ENCODE data around the gene C3orf33.

C3orf33 gene

GRCh38 chr3:155747286-155747945 is 58.7 kb downstream of the C3orf33 start:
- no peaks in the 10 kb centered on the region for H3K27me3 ChIP-seq (ENCODE audit: control insufficient read depth, insufficient read depth, low read length)
- no peaks in the 10 kb centered on the region for H3K36me3 ChIP-seq (ENCODE audit: control insufficient read depth, low read depth, low read length)
- peak overlapping the region; percentile 44 for H3K9ac ChIP-seq (ENCODE audit: low read length)
- H3K4me3 ChIP-seq (ENCODE audit: low read length): peak overlapping the region; percentile 90
- peak overlapping the region; percentile 63 for H3K27ac ChIP-seq (ENCODE audit: low read length)
- no peaks in the 10 kb centered on the region for H3K9me3 ChIP-seq (ENCODE audit: control insufficient read depth, low read depth, low read length)
- H3K4me1 ChIP-seq (ENCODE audit: control insufficient read depth, low read depth, low read length): peaks cover 45% of the 10 kb centered on the region

GRCh38 chr3:155746703-155747102 is 59.4 kb downstream of the C3orf33 start:
- Histone ChIP-seq H3K9ac (ENCODE audit: low read length) (peak overlapping the region; percentile 44), H3K27ac (ENCODE audit: low read length) (peak overlapping the region; percentile 61), H3K4me3 (ENCODE audit: low read length) (peak overlapping the region; percentile 90), H3K36me3 (ENCODE audit: control insufficient read depth, low read depth, low read length) (no peaks in the 10 kb centered on the region), H3K4me1 (ENCODE audit: control insufficient read depth, low read depth, low read length) (peaks cover 45% of the 10 kb centered on the region), H3K9me3 (ENCODE audit: control insufficient read depth, low read depth, low read length) (no peaks in the 10 kb centered on the region), H3K27me3 (ENCODE audit: control insufficient read depth, insufficient read depth, low read length) (no peaks in the 10 kb centered on the region)

GRCh38 chr3:155745795-155746550 is 60.1 kb downstream of the C3orf33 start:
- peak overlapping the region; percentile 44 for H3K9ac ChIP-seq (ENCODE audit: low read length)
- no peaks in the 10 kb centered on the region for H3K27me3 ChIP-seq (ENCODE audit: control insufficient read depth, insufficient read depth, low read length)
- H3K27ac ChIP-seq (ENCODE audit: low read length): peak overlapping the region; percentile 61
- H3K4me1 ChIP-seq (ENCODE audit: control insufficient read depth, low read depth, low read length): peaks cover 45% of the 10 kb centered on the region
- no peaks in the 10 kb centered on the region for H3K9me3 ChIP-seq (ENCODE audit: control insufficient read depth, low read depth, low read length)
- H3K36me3 ChIP-seq (ENCODE audit: control insufficient read depth, low read depth, low read length): no peaks in the 10 kb centered on the region
- H3K4me3 ChIP-seq (ENCODE audit: low read length): peak overlapping the region; percentile 90

GRCh38 chr3:155744626-155745324 is 61.3 kb downstream of the C3orf33 start, which contains the start of gene PLCH1:
PLCH1 (minus strand) TSS chr3:155745071; CDS start chr3:155704224, 40,847 bp downstream.
- H3K4me1 ChIP-seq (ENCODE audit: control insufficient read depth, low read depth, low read length): peaks cover 41% of the 10 kb centered on the region
- no peaks in the 10 kb centered on the region for H3K36me3 ChIP-seq (ENCODE audit: control insufficient read depth, low read depth, low read length)
- H3K9ac ChIP-seq (ENCODE audit: low read length): peak within 1 kb of the TSS; percentile 74
- no peaks in the 10 kb centered on the region for H3K27me3 ChIP-seq (ENCODE audit: control insufficient read depth, insufficient read depth, low read length)
- peak within 1 kb of the TSS; percentile 46 for H3K27ac ChIP-seq (ENCODE audit: low read length)
- H3K9me3 ChIP-seq (ENCODE audit: control insufficient read depth, low read depth, low read length): no peaks in the 10 kb centered on the region
- peak within 1 kb of the TSS; percentile 90 for H3K4me3 ChIP-seq (ENCODE audit: low read length)

GRCh38 chr3:155744010-155744625 is 62.0 kb downstream of the C3orf33 start:
- Histone ChIP-seq H3K27ac (ENCODE audit: low read length) (peak overlapping the region; percentile 46), H3K9me3 (ENCODE audit: control insufficient read depth, low read depth, low read length) (no peaks in the 10 kb centered on the region), H3K27me3 (ENCODE audit: control insufficient read depth, insufficient read depth, low read length) (no peaks in the 10 kb centered on the region), H3K4me1 (ENCODE audit: control insufficient read depth, low read depth, low read length) (peaks cover 42% of the 10 kb centered on the region), H3K4me3 (ENCODE audit: low read length) (peak overlapping the region; percentile 90), H3K36me3 (ENCODE audit: control insufficient read depth, low read depth, low read length) (no peaks in the 10 kb centered on the region), H3K9ac (ENCODE audit: low read length) (peak overlapping the region; percentile 74)

GRCh38 chr3:155743606-155744005 is 62.5 kb downstream of the C3orf33 start:
- H3K9me3 ChIP-seq (ENCODE audit: control insufficient read depth, low read depth, low read length): no peaks in the 10 kb centered on the region
- H3K4me3 ChIP-seq (ENCODE audit: low read length): peak overlapping the region; percentile 90
- H3K36me3 ChIP-seq (ENCODE audit: control insufficient read depth, low read depth, low read length): no peaks in the 10 kb centered on the region
- peaks cover 37% of the 10 kb centered on the region for H3K4me1 ChIP-seq (ENCODE audit: control insufficient read depth, low read depth, low read length)
- H3K9ac ChIP-seq (ENCODE audit: low read length): peak overlapping the region; percentile 74
- H3K27ac ChIP-seq (ENCODE audit: low read length): no peak overlapping the region
- no peaks in the 10 kb centered on the region for H3K27me3 ChIP-seq (ENCODE audit: control insufficient read depth, insufficient read depth, low read length)

GRCh38 chr3:155742349-155742965 is 63.6 kb downstream of the C3orf33 start:
- no peak overlapping the region for H3K9ac ChIP-seq (ENCODE audit: low read length)
- H3K9me3 ChIP-seq (ENCODE audit: control insufficient read depth, low read depth, low read length): no peaks in the 10 kb centered on the region
- H3K4me1 ChIP-seq (ENCODE audit: control insufficient read depth, low read depth, low read length): peaks cover 25% of the 10 kb centered on the region
- H3K4me3 ChIP-seq (ENCODE audit: low read length): no peak overlapping the region
- no peaks in the 10 kb centered on the region for H3K27me3 ChIP-seq (ENCODE audit: control insufficient read depth, insufficient read depth, low read length)
- no peaks in the 10 kb centered on the region for H3K36me3 ChIP-seq (ENCODE audit: control insufficient read depth, low read depth, low read length)
- no peak overlapping the region for H3K27ac ChIP-seq (ENCODE audit: low read length)

- no peaks in the 10 kb centered on the region for H3K27me3 ChIP-seq (ENCODE audit: control insufficient read depth, insufficient read depth, low read length)
- peaks cover 17% of the 10 kb centered on the region for H3K4me1 ChIP-seq (ENCODE audit: control insufficient read depth, low read depth, low read length)
These were observed 64.5 kb downstream of the C3orf33 start for GRCh38 chr3:155741603-155742002.

GRCh38 chr3:155741101-155741500 is 65.0 kb downstream of the C3orf33 start:
- no peak overlapping the region for H3K9ac ChIP-seq (ENCODE audit: low read length)
- H3K4me1 ChIP-seq (ENCODE audit: control insufficient read depth, low read depth, low read length): peaks cover 12% of the 10 kb centered on the region
- no peak overlapping the region for H3K27ac ChIP-seq (ENCODE audit: low read length)
- H3K27me3 ChIP-seq (ENCODE audit: control insufficient read depth, insufficient read depth, low read length): no peaks in the 10 kb centered on the region
- H3K36me3 ChIP-seq (ENCODE audit: control insufficient read depth, low read depth, low read length): no peaks in the 10 kb centered on the region
- H3K9me3 ChIP-seq (ENCODE audit: control insufficient read depth, low read depth, low read length): no peaks in the 10 kb centered on the region
- H3K4me3 ChIP-seq (ENCODE audit: low read length): no peak overlapping the region

More at GRCh38 chr3:155741603-155742002, 64.5 kb downstream of the C3orf33 start:
- H3K27ac ChIP-seq (ENCODE audit: low read length): no peak overlapping the region
- no peaks in the 10 kb centered on the region for H3K9me3 ChIP-seq (ENCODE audit: control insufficient read depth, low read depth, low read length)
- no peaks in the 10 kb centered on the region for H3K36me3 ChIP-seq (ENCODE audit: control insufficient read depth, low read depth, low read length)
- no peak overlapping the region for H3K4me3 ChIP-seq (ENCODE audit: low read length)
- H3K9ac ChIP-seq (ENCODE audit: low read length): no peak overlapping the region

GRCh38 chr3:155739154-155739553 is 66.9 kb downstream of the C3orf33 start:
- H3K36me3 ChIP-seq (ENCODE audit: control insufficient read depth, low read depth, low read length): no peaks in the 10 kb centered on the region
- H3K4me3 ChIP-seq (ENCODE audit: low read length): no peak overlapping the region
- H3K27ac ChIP-seq (ENCODE audit: low read length): no peak overlapping the region
- no peak overlapping the region for H3K9ac ChIP-seq (ENCODE audit: low read length)
- peaks cover 10% of the 10 kb centered on the region for H3K4me1 ChIP-seq (ENCODE audit: control insufficient read depth, low read depth, low read length)
- no peaks in the 10 kb centered on the region for H3K27me3 ChIP-seq (ENCODE audit: control insufficient read depth, insufficient read depth, low read length)
- H3K9me3 ChIP-seq (ENCODE audit: control insufficient read depth, low read depth, low read length): no peaks in the 10 kb centered on the region

All from iPS-18a (cell line).